Osteoblast (primary cell): Measurements from ENCODE around the gene ATP11B. TPM values are rescaled to one million over a fixed set of nuclear protein-coding genes. Genes with fewer than 3 reads are reported as not detected.
"Not testable (repeated sequence)": the region's sequence is repeated elsewhere in the genome, so short reads cannot be mapped to it uniquely, and the experiment has no call there.

Source experiments
- DNase-seq: peaks from one replicate; pipeline ENCODE4 v3.0.0; 2011; ENCODE audit warnings: low spot score, mixed read lengths; ENCODE audit not compliant: insufficient read length; ENCODE audit errors: missing footprints
- H2AFZ ChIP-seq: 2 replicates; pipeline ENCODE4 v1.6.0; 2011; ENCODE audit warnings: mild to moderate bottlenecking, low read length
- H3K27ac ChIP-seq: 2 replicates; pipeline ENCODE4 v1.5.1; 2011; ENCODE audit warnings: mild to moderate bottlenecking, low read depth, low read length, moderate library complexity
- H3K27me3 ChIP-seq: 2 replicates; pipeline ENCODE4 v1.6.0; 2012; ENCODE audit warnings: mild to moderate bottlenecking, control low read depth, inconsistent platforms, low read length, moderate library complexity; ENCODE audit not compliant: insufficient read depth
- H3K36me3 ChIP-seq: 2 replicates; pipeline ENCODE4 v1.5.1; 2011; ENCODE audit warnings: mild to moderate bottlenecking, low read length, control low read depth, moderate library complexity; ENCODE audit not compliant: insufficient read depth
- H3K4me1 ChIP-seq: 2 replicates; pipeline ENCODE4 v1.5.1; 2011; ENCODE audit warnings: mild to moderate bottlenecking, low read length, control low read depth, moderate library complexity; ENCODE audit not compliant: insufficient read depth
- H3K4me2 ChIP-seq: 2 replicates; pipeline ENCODE4 v1.6.0; 2011; ENCODE audit warnings: mild to moderate bottlenecking, low read length; ENCODE audit not compliant: insufficient read depth
- H3K4me3 ChIP-seq: fragments of 200-600 bp; sonication (generic); 3 replicates; pipeline ENCODE4 v1.5.1; 2012; ENCODE audit warnings: mild to moderate bottlenecking, low read length, inconsistent platforms; ENCODE audit not compliant: insufficient read depth
- H3K79me2 ChIP-seq: 2 replicates; pipeline ENCODE4 v1.6.0; 2012; ENCODE audit warnings: mild to moderate bottlenecking, low read length, control low read depth, inconsistent platforms; ENCODE audit not compliant: insufficient read depth
- H3K9me3 ChIP-seq: 2 replicates; pipeline ENCODE4 v1.5.1; 2011; ENCODE audit warnings: low read depth, low read length, control low read depth
- H4K20me1 ChIP-seq: 2 replicates; pipeline ENCODE4 v1.6.0; 2012; ENCODE audit warnings: mild to moderate bottlenecking, low read length, control low read depth; ENCODE audit not compliant: insufficient read depth
- total RNA-seq: library from RNA; depleted of rRNA; stranded (reverse); fragments of >200 nt; gene quantifications from 2 replicates; pipeline ENCODE4 v1.2.3, GENCODE V29; 2012
- TF ChIP-seq, protein P1 (sequence below): IDR thresholded peaks from 2 replicates; pipeline ENCODE4 v1.5.1; 2011; ENCODE audit warnings: mild to moderate bottlenecking, low read depth, low read length, moderate library complexity; ENCODE audit errors: extremely low read depth

ATP11B gene
- total RNA-seq, 1 donor = 71.3 TPM

DNA sequence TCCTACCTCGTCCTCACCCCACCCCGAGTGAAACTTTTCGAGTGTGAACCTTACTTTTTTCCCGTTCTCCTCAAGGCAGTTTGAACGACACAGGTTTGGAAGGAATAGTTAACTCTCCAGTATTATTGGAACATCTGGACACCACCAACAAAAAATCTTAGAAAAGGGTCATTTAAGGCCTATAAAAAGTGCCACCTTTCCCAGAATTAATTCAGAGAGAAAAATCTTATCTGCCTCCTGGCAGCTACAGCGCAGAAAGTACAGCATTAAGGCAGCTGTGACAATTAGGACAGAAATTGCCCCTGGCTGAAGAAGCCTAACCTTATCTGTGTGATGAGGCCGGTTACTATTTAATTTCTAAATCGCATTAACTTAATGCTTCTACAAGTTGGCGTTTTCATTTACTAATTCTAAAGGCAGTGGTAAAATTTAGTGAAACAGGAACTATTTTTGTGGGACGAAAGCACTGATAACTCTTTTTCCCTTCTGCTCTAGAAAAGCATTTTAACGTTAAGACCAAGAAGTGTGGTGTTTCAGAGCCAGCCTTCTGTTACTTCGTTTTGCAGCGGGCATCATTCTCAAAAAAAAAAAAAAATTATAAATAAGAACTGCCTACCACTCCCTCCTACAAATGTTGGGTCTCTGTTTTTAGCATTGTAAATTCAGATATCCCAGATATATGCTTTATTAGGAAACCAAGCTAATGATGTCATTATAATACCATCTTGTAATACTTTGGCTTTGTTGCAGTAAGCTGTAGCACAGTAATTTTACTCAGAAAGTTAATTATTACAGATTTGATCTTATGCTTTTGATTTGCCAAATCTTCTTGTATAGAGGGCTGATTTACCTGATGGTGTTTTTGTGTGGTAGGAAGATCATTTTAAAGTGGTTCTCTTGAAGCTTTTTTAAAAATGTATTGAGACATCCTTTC lies 1.4 kb downstream of the ATP11B start:
- Histone ChIP-seq H2AFZ (peak overlapping the region; percentile 84), H3K9me3 (no peaks in the 10 kb centered on the region), H3K27me3 (peaks cover 3% of the 10 kb centered on the region), H3K79me2 (peaks cover 60% of the 10 kb centered on the region), H3K4me1 (peaks cover 9% of the 10 kb centered on the region), H3K27ac (peak overlapping the region; percentile 73), H3K4me3 (peak overlapping the region; percentile 88), H3K36me3 (no peaks in the 10 kb centered on the region), H3K4me2 (peak overlapping the region; percentile 96), H4K20me1 (peaks cover 24% of the 10 kb centered on the region)
- TF ChIP-seq, protein P1, sequence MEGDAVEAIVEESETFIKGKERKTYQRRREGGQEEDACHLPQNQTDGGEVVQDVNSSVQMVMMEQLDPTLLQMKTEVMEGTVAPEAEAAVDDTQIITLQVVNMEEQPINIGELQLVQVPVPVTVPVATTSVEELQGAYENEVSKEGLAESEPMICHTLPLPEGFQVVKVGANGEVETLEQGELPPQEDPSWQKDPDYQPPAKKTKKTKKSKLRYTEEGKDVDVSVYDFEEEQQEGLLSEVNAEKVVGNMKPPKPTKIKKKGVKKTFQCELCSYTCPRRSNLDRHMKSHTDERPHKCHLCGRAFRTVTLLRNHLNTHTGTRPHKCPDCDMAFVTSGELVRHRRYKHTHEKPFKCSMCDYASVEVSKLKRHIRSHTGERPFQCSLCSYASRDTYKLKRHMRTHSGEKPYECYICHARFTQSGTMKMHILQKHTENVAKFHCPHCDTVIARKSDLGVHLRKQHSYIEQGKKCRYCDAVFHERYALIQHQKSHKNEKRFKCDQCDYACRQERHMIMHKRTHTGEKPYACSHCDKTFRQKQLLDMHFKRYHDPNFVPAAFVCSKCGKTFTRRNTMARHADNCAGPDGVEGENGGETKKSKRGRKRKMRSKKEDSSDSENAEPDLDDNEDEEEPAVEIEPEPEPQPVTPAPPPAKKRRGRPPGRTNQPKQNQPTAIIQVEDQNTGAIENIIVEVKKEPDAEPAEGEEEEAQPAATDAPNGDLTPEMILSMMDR = no peak
- no peak for DNase-seq

- TF ChIP-seq, protein P1 = no peak
- H3K4me3 ChIP-seq = peak overlapping the region; percentile 88
These were observed 2.1 kb downstream of the ATP11B start for GRCh38 chr3:182795389-182795782.

GRCh38 chr3:182796310-182796709 lies 3.0 kb downstream of the ATP11B start:
- Histone ChIP-seq H2AFZ (no peak overlapping the region), H3K9me3 (no peaks in the 10 kb centered on the region), H3K79me2 (peaks cover 74% of the 10 kb centered on the region), H3K27me3 (no peaks in the 10 kb centered on the region), H3K4me1 (peaks cover 9% of the 10 kb centered on the region), H3K4me3 (no peak overlapping the region), H3K4me2 (no peak overlapping the region), H3K36me3 (no peaks in the 10 kb centered on the region), H3K27ac (no peak overlapping the region), H4K20me1 (peaks cover 29% of the 10 kb centered on the region)
- DNase-seq = no peak
- TF ChIP-seq, protein P1 = no peak

More at GRCh38 chr3:182795389-182795782, 2.1 kb downstream of the ATP11B start:
- DNase-seq = no peak
- no peaks in the 10 kb centered on the region for H3K36me3 ChIP-seq
- H3K27ac ChIP-seq = peak overlapping the region; percentile 25
- peaks cover 9% of the 10 kb centered on the region for H3K4me1 ChIP-seq
- peaks cover 24% of the 10 kb centered on the region for H4K20me1 ChIP-seq
- no peak overlapping the region for H2AFZ ChIP-seq
- H3K79me2 ChIP-seq = peaks cover 65% of the 10 kb centered on the region
- peaks cover 3% of the 10 kb centered on the region for H3K27me3 ChIP-seq
- H3K4me2 ChIP-seq = peak overlapping the region; percentile 96
- H3K9me3 ChIP-seq = no peaks in the 10 kb centered on the region

- H3K27ac ChIP-seq = no peak overlapping the region
- H3K27me3 ChIP-seq = no peaks in the 10 kb centered on the region
- DNase-seq = no peak
- H3K79me2 ChIP-seq = peaks cover 88% of the 10 kb centered on the region
- peaks cover 41% of the 10 kb centered on the region for H4K20me1 ChIP-seq
- TF ChIP-seq, protein P1 = no peak
- H3K4me1 ChIP-seq = peaks cover 9% of the 10 kb centered on the region
- no peak overlapping the region for H3K4me2 ChIP-seq
- no peaks in the 10 kb centered on the region for H3K36me3 ChIP-seq
- no peak overlapping the region for H3K4me3 ChIP-seq
- H3K9me3 ChIP-seq = no peaks in the 10 kb centered on the region
- no peak overlapping the region for H2AFZ ChIP-seq
These were observed 4.6 kb downstream of the ATP11B start for GRCh38 chr3:182797876-182798275.

- H4K20me1 ChIP-seq = peaks cover 49% of the 10 kb centered on the region
- H3K9me3 ChIP-seq, H3K27me3 ChIP-seq: not testable (repeated sequence)
These were observed 5.8 kb downstream of the ATP11B start for GRCh38 chr3:182799143-182799542.

More at GRCh38 chr3:182799143-182799542, 5.8 kb downstream of the ATP11B start:
- peaks cover 92% of the 10 kb centered on the region for H3K79me2 ChIP-seq
- H3K4me3 ChIP-seq, H3K4me2 ChIP-seq, DNase-seq, H3K27ac ChIP-seq, H3K36me3 ChIP-seq, H3K4me1 ChIP-seq, H2AFZ ChIP-seq: not testable (repeated sequence)
